ENCODE measurements around the gene PSMB8. TPM values are rescaled to one million over a fixed set of nuclear protein-coding genes. Genes with fewer than 3 reads are reported as not detected.

The PSMB8 gene
- total and polyA plus RNA-seq, 2 of the 8 experiments (the other 6 are each of a cell fraction or from before 2014, with no cell fraction given), result 18.4 to 43.0 TPM

DNA sequence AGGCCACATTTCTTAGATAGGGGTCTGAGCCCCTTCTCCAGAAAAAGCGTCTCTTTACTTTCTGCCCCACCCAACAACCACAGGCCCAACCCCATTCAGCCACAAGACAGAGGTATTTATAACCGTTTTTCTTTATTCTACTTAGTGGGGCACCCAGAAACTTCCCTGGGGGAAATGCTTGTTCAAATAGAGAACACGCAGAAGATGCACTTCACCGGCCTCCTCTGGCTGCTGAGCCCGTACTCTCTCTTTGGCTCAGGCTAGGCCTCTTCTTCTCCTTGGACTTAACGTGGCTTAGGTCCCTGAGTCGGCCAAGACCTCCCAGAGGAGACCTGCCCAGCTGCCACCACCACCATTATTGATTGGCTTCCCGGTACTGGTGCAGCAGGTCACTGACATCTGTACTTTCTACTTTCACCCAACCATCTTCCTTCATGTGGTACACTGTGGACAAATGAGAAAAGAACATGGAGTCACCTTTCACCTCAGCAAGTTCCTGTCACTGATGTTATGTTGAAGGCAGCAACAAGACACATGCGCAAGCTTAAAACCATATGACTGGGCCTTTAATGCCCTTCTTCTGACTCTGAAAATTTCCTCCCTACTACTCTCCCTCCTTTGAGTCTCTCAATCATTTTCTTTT lies 3.1 kb downstream of the PSMB8 start:
- no peak overlapping the region for H3K4me2 ChIP-seq (ENCODE audit: insufficient read depth in 1 of 2, low read depth in 2 of 2, low read length in 2 of 2)
- TF ChIP-seq TAF1 (IDR thresholded peaks at IDR 0.05; ENCODE audit: low read depth, low read length) (no peak), CHD2 (IDR thresholded peaks at IDR 0.05; ENCODE audit: low read length) (no peak), HDAC2 (IDR thresholded peaks at IDR 0.05; ENCODE audit: borderline replicate concordance in 1 of 2, low read depth in 2 of 2, low read length in 2 of 2) (no peak), CBX8 (IDR thresholded peaks at IDR 0.05; ENCODE audit: borderline replicate concordance, low read depth, low read length) (no peak), JUND (IDR thresholded peaks at IDR 0.05; ENCODE audit: low read length) (no peak), CEBPB (IDR thresholded peaks at IDR 0.05; ENCODE audit: low read depth, low read length) (no peak), SP2 (IDR thresholded peaks at IDR 0.05; ENCODE audit: low read length) (no peak), RNF2 (IDR thresholded peaks at IDR 0.05; ENCODE audit: borderline replicate concordance, low read depth, low read length, missing control alignments, poor library complexity, severe bottlenecking) (no peak), PHF8 (conservative IDR thresholded peaks at IDR 0.05; ENCODE audit: low read depth, low read length) (no peak), NRF1 (IDR thresholded peaks at IDR 0.05; ENCODE audit: low read depth, low read length) (no peak)
- TF ChIP-seq, protein P1, sequence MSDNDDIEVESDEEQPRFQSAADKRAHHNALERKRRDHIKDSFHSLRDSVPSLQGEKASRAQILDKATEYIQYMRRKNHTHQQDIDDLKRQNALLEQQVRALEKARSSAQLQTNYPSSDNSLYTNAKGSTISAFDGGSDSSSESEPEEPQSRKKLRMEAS (IDR thresholded peaks at IDR 0.05), result no peak
- no peaks in the 10 kb centered on the region for H3K9me3 ChIP-seq (ENCODE audit: insufficient read depth in 2 of 2, low read depth in 1 of 2, low read length in 1 of 2)
- H4K20me1 ChIP-seq (replicated peaks in 1 of 2; ENCODE audit: control insufficient read depth in 1 of 2, insufficient read depth in 2 of 2, low read length in 2 of 2), result peaks cover 0 to 3% of the 10 kb centered on the region in 2 experiments
- H3K56ac ChIP-seq (replicated peaks; ENCODE audit: insufficient read length, low read depth, low read length), result no peak overlapping the region
- no peak overlapping the region for H3K14ac ChIP-seq (ENCODE audit: insufficient read length)
- no peak overlapping the region for H3K27ac ChIP-seq (ENCODE audit: low read depth, low read length)
- H2BK120ac ChIP-seq (replicated peaks; ENCODE audit: low read depth, low read length), result no peak overlapping the region
- H4K8ac ChIP-seq (ENCODE audit: extremely low read depth, insufficient read depth, low read length), result no peak overlapping the region
- H4K5ac ChIP-seq (ENCODE audit: insufficient read length, low read depth, low read length), result no peak overlapping the region
- no peak overlapping the region for H3K4me3 ChIP-seq (ENCODE audit: extremely low read depth in 1 of 4, insufficient read depth in 2 of 4, low read depth in 3 of 4, low read length in 4 of 4)
- H3K4me1 ChIP-seq (replicated peaks in 1 of 4; ENCODE audit: control insufficient read depth in 3 of 4, insufficient read depth in 4 of 4, low read length in 3 of 4), result peaks cover 0 to 7% (median 5%) of the 10 kb centered on the region in 4 experiments; a peak in 5 of 7 replicates
- no peak overlapping the region for H2BK12ac ChIP-seq (ENCODE audit: low read depth, low read length)
- H3K4ac ChIP-seq (replicated peaks; ENCODE audit: insufficient read length, low read depth, low read length), result no peak overlapping the region
- H3K79me2 ChIP-seq (ENCODE audit: control insufficient read depth in 1 of 2, insufficient read depth in 2 of 2, low read length in 2 of 2), result no peaks in the 10 kb centered on the region
- ChIA-PET POLR2A (ENCODE audit: partially characterized antibody) (interaction anchor here (1.3 kb wide), 1 partner anchor 27 kb away, joined by 4 read pairs; no protein-coding TSS in a partner anchor), CTCF (ENCODE audit: partially characterized antibody) (interaction anchor here (1.4 to 11.2 kb wide), 3 partner anchors 10 to 112 kb away, joined by 5 to 402 read pairs (median 26); partner anchors contain the start of genes HLA-DMA, PSMB9 and TAP1)
- WGBS, 2 experiments (ENCODE audit: extremely low coverage in 1 of 2, insufficient coverage in 1 of 2, insufficient read length in 1 of 2, insufficient replicate concordance in 2 of 2, low coverage in 1 of 2, low lambda C conversion rate in 2 of 2, missing lambda C conversion rate in 1 of 2), result 86% methylated on average over 9 of the region's 9 CpGs; no CpG with 5 or more reads in 1 of the 2 experiments
- H2AK5ac ChIP-seq (ENCODE audit: low read depth, low read length), result no peak overlapping the region
- no peak overlapping the region for H3K9ac ChIP-seq (replicated peaks in 1 of 4; ENCODE audit: extremely low read depth in 1 of 4, low read depth in 3 of 4, low read length in 3 of 4)
- peaks cover 0 to 11% (median 10%) of the 10 kb centered on the region in 4 experiments; a peak in 4 of 7 replicates for H3K27me3 ChIP-seq (replicated peaks in 1 of 4; ENCODE audit: control insufficient read depth in 3 of 4, extremely low read depth in 1 of 4, insufficient read depth in 3 of 4, low read length in 3 of 4)
- no peak overlapping the region for H4K91ac ChIP-seq (replicated peaks; ENCODE audit: insufficient read length, low read length)
- no peak overlapping the region for H3K18ac ChIP-seq (ENCODE audit: extremely low read depth, low read length)
- H2BK15ac ChIP-seq (ENCODE audit: low read length), result no peak overlapping the region
- peaks cover 16% of the 10 kb centered on the region for H3K23me2 ChIP-seq (ENCODE audit: low read depth, low read length)
- no peak overlapping the region for H2BK20ac ChIP-seq (ENCODE audit: low read length)
- no peaks in the 10 kb centered on the region; a peak in 1 of 8 replicates for H3K36me3 ChIP-seq (ENCODE audit: control insufficient read depth in 2 of 4, insufficient read depth in 4 of 4, low read length in 3 of 4)
- DNase-seq (ENCODE audit: low read depth in 1 of 2, low spot score in 2 of 2), result no peak
- no peak overlapping the region for H3K23ac ChIP-seq (ENCODE audit: insufficient read length)
- H3K79me1 ChIP-seq (ENCODE audit: low read depth, low read length), result no peaks in the 10 kb centered on the region
- H2AFZ ChIP-seq (ENCODE audit: low read length), result no peak overlapping the region
- no peak overlapping the region for H2BK5ac ChIP-seq (ENCODE audit: low read depth, low read length)
- FAIRE-seq, result no peak
